Measurements from ENCODE around the gene GHR.
A peak's percentile ranks its signal among the peaks of the same experiment; 100 is the strongest.

GHR gene

DNA sequence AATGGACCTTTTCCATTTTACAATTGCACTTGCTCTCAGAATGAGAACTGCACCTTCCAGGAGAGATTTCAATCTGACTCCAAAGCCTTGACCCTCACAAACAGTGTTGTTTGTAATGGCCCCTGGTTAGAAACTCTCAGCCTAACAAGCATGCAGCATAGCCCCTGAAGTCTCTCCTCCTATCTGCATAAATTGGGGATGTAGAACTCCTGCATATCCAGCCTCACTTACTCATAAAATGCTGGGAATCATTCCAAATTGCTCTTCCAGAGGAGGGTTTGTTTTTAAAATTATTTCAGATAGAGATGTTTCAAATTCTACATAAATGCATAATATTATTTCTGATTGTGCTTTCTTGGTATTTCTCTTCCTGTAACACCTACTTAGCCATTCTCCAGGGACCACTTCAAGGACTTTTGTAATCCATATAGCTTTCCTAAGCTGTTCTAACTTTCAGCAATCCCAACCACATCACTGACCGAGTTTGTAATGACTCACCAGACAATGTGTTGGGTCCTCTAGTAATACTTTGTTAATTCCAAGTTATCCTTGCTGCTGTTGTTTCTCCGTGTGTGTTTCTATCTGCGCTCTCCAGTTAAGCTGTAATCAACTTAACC is 189.6 kb downstream of the GHR start:
- DNase-seq = no peak

DNA sequence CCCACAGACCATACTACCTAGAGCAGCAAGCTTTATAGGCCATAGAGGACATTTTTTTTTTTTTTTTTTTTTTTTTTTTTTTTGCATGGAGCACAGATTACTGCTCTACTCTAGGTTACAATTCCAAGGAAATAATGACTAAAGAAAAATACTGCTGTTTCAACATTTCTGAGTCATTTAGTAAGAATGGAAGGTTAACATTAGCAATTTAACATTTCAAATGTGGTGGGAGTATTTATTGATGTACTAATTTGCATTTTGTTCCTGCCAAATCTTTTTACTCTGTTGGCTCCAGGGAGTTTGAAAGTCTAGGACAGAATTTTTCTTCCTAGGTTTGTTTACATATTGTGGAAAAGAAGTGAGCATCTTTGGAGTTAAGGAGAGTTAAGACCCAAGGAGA is 191.3 kb downstream of the GHR start:
- no peak for DNase-seq

GRCh38 chr5:42620579-42621216 is 197.5 kb downstream of the GHR start:
- DNase-seq = no peak

DNA sequence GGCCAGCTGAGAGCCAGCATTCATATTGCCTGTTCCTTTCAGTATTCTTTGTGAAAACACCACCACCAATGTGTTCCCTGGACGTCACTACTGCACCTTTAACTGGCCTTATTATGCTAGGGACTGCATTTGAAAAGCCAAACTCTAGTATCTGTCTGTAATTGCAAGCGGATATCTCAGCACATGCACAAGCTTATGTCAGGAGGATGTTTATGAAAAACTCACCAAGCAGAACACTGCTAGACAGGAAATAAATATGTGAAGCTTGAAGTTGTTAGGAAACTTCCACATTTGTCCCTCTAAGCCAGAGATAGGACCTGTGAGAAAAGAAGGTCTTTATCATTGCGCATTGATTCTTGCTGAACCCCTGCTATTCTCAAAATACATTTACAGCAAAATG is 198.0 kb downstream of the GHR start:
- no peak for DNase-seq

GRCh38 chr5:42621662-42622061 is 198.4 kb downstream of the GHR start:
- DNase-seq = no peak

DNA sequence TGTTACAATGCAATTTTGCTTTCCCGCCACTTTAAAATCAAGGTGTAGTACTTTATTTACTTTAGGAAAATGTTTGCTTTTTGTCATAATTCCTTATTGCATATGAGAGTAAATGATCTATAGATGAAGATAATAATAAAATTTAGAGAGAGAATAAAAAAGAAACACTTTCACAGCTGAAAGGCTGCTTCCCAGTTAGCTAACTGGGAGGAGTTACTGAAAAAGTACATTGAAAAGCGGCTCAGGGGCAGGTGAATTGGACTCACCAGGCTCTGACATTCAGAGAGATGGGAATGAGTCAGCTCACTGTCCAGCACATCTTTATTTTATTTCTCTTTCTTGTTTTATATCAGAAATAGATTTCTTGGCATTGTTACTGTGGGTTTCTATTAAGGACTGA is 201.7 kb downstream of the GHR start:
- DNase-seq = no peak

- DNase-seq = no peak
Observed at GRCh38 chr5:42626462-42626861, 203.2 kb downstream of the GHR start.

DNA sequence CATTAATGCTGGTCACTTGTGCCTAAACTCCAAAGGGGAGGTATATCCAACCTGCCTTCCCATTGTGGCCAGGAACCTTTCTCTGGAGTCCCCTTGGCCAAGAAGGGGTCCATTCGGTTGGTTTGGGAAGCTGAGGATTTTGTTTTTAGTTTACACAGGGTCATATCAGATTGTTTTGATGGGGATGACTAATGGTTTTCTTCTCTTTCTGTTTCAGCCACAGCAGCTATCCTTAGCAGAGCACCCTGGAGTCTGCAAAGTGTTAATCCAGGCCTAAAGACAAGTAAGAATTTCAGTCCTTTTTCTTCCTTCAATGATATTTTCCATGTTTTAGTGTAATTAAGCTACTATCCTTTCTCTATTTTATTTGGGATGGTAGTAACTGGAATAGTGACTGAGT is 205.6 kb downstream of the GHR start:
- DNase-seq = no peak

DNA sequence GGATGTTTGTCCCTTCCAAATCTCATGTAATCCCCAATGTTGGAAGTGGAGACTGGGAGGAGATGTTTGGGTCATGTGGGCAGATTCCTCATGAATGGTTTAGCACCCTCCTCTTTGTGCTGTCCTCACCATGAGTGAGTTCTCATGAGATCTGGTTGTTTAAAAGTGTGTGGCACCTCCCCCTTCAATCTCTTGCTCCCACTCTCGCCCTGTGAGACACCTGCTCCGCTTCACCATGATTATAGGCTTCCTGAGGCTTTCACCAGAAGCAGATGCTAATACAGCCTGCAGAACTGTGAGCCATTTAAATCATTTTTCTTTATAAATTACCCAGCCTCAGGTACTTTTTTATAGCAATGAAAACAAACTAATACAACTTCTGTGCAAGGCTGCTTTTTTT is 206.0 kb downstream of the GHR start:
- DNase-seq = no peak

- no peak for DNase-seq
Observed at GRCh38 chr5:42631241-42631640, 208.0 kb downstream of the GHR start.

- no peak for DNase-seq
Observed at GRCh38 chr5:42632354-42632900, 209.2 kb downstream of the GHR start.

DNA sequence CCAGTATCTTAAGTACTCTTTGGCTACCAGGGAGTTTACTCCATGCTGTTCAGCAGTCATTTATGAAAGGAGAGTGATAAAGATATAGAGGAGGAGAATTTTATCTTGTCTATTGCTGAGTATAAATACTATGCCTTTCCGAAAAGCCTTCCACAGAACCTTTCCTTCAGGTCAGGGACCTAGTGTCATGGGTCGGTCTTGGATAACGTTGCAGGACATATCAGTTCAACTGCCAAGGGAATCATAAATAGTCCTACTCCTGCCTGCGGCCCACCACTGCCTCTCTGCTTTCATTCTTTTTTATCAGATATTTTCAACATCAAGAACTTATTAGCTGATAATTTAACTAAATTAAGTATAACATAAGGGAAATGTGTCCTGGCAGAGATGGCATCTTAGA is 211.3 kb downstream of the GHR start:
- DNase-seq = no peak

GRCh38 chr5:42636425-42636824 is 213.2 kb downstream of the GHR start:
- no peak for DNase-seq

DNA sequence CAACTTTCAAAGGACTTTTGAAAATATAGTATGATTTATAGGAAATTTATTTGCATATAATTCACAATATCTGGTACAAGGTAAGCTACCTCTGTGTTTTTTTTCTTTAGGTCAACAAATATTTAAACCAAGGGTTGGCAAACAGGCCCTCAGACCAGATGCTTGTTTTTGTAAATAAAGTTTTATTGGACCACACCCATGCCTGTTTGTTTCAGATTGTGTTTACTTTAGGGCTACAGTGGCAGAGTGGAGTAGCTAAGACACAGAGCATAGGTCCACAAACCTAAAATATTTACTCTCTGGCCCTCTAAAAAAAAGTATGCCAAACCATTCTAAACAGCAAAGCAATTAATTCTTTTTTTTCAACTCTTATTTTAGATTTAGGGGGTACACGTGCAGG is 213.7 kb downstream of the GHR start:
- peak in 1 of 2 experiments; percentile 15 for DNase-seq

- DNase-seq = peak; percentile 21 to 45
Observed at GRCh38 chr5:42638972-42639371, 215.7 kb downstream of the GHR start.

DNA sequence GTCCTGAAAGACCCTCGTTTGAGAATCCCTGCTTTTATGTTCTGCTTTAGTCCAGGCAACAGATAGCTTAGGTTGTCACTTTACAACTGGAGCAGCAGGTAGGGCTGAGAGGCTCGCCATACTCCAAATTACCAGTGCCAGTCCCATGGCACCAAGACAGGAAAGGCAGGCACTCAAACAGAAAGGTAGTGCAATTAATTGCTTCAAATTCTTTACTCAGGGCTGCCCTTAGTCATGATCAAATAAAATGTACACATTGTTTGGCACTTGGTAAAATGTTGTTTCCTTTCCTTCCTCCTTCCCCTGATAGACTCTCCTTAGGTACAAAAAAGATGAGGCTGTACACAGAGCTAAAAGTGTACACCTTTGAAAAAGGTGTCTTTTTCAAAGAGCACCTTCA is 217.6 kb downstream of the GHR start:
- DNase-seq = no peak

DNA sequence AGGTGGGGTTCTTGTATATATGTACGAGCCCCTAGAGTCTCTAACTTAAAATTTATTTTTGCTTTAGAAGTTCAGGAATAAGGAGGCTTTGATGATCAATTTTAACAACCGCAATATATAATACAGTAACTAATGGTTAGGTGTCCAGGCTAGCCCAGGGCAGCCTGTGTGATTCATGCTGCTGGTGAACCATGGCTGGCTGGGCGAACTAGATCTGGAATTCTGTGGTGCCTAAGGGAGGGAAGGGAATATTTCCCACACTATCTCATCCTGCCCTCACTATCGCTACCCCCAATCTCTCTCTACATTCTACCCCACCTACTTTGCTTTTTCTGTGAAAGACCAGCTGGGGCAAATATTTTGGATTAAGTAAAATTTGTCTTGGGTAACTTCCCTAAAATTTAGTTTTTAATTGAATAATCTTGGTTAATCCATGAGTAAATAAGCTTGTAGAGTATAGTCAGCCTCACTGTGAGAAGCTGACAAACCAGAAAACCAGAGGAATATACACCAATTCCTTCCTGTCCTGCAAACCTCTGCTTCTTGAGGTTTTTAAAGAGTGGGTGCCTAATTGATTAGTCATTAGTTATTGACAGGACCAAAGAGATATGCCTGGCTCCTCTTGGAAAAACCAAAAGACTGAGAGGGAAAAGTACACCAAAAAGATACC is 218.2 kb downstream of the GHR start:
- no peak for DNase-seq

- no peak for DNase-seq
Observed at GRCh38 chr5:42642006-42642405, 218.8 kb downstream of the GHR start.

DNA sequence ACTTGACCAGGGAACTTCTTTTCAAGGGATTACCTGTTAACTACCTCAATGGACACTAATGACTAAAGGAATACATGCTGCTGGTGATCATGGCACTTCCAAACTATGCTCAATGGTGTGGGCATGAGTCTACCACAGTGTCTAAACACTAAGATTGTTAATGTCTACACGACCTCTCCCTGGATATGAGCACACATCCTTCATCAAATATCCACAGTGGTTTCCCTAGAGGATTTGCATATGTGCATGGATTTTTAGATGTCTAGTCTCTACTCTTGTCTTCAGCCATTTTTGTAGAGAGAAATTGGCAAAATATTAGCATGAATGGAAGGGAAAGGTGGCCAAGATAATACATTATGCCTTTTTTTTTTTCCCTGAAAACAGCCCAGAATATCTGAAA is 220.1 kb downstream of the GHR start:
- no peak for DNase-seq

GRCh38 chr5:42645138-42645537 is 221.9 kb downstream of the GHR start:
- no peak for DNase-seq

DNA sequence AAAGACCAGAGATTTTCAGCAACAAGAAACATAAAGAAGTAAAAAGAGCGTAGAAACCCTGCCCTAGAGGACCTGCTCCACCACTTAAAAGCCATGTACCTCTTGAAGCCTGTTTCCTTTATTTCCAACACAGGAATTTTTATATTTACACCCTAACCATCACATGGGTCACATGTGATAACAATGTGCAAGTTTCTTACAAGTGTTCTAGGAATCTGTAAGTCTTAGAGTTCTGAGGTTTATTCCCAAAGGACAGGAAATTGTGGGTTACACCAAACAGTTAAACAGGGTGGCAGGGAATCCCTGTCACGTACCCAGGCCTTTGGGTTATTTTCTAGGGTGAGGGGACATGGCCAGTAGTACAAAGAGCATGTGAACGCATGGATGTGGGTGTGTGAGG is 224.8 kb downstream of the GHR start:
- DNase-seq = no peak

- DNase-seq = no peak
Observed at GRCh38 chr5:42648915-42649314, 225.7 kb downstream of the GHR start.

- DNase-seq = no peak
Observed at GRCh38 chr5:42650084-42650483, 226.8 kb downstream of the GHR start.

DNA sequence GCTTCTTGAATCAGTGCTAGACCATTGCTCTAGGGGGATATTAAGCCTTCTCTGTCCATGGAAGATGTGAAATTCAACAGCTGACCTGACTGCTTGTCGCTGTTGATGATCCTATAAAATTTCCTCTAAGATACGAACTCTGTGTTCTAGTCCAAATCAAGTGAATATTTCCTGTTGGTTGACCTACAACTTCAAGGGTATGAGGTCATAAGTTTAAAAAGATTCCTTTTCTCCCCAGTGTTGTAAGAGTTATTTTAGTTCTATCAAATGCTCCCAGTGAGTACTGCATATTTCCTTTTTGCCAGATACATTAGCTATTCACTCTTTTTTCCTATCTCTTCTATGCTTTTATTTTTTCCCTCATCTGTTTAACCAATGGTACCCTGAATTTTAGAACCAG is 230.5 kb downstream of the GHR start:
- no peak for DNase-seq

Measured in NCI-H1930 (cell line).